Measurements from ENCODE around the gene KCTD15.

GRCh38 chr19:33849551-33850147 is 53.0 kb downstream of the KCTD15 start:
- TF ChIP-seq CTCF (IDR thresholded peaks at IDR 0.05) (no peak), POLR2A (IDR thresholded peaks at IDR 0.05) (no peak)
